Stomach (tissue), 9 donors: Measurements from ENCODE around the gene SH3PXD2A. TPM values are rescaled to one million over a fixed set of nuclear protein-coding genes. Genes with fewer than 3 reads are reported as not detected.

ENCODE experiments used
- DNase-seq, 2 donors: peaks; one replicate each; pipeline versions ENCODE4 v3.0.0 to v3.0.0-alpha.2; 2013 to 2019
- H3K27ac ChIP-seq, 5 donors: fragments of 200-600 bp in 4 of 5; sonication (generic) in 4 of 5; one replicate each; pipeline ENCODE4 v1.5.1; 2013 to 2019; ENCODE audit warnings: mild to moderate bottlenecking in 1 of 5, moderate library complexity in 1 of 5
- H3K27me3 ChIP-seq, 3 donors: fragments of 200-600 bp; sonication (generic); one replicate each; pipeline ENCODE4 v1.5.1; 2017 to 2019; ENCODE audit warnings: mixed run types in 1 of 3
- H3K36me3 ChIP-seq, 4 donors: fragments of 200-600 bp; sonication (generic); 1 replicate in 3 of 4; 2 replicates in 1 of 4; pipeline ENCODE4 v1.5.1; 2016 to 2019
- H3K4me1 ChIP-seq, 4 donors: fragments of 200-600 bp; sonication (generic); one replicate each; pipeline ENCODE4 v1.5.1; 2016 to 2019
- H3K4me3 ChIP-seq, 4 donors: fragments of 200-600 bp; sonication (generic) in 3 of 4; one replicate each; pipeline ENCODE4 v1.5.1; 2016 to 2019; ENCODE audit warnings: mild to moderate bottlenecking in 1 of 4
- H3K9me3 ChIP-seq, 4 donors: fragments of 200-600 bp; sonication (generic); one replicate each; pipeline ENCODE4 v1.5.1; 2016 to 2019
- CTCF ChIP-seq, 7 experiments: fragments of 450-650 bp in 4 of 7; fragments of 200-600 bp in 3 of 7; sonication (generic) in 3 of 7; IDR thresholded peaks; one replicate each; pipeline ENCODE4 v1.5.1; 2016 to 2019; ENCODE audit warnings: antibody characterized with exemption in 7 of 7, control low read depth in 2 of 7, mild to moderate bottlenecking in 1 of 7
- EP300 ChIP-seq: sonication (generic); formaldehyde crosslinking; IDR thresholded peaks from one replicate; pipeline ENCODE4 v1.6.1; 2017; ENCODE audit warnings: antibody characterized with exemption
- POLR2A ChIP-seq, 4 donors: fragments of 450-650 bp; IDR thresholded peaks; one replicate each; pipeline ENCODE4 v1.6.1; 2016; ENCODE audit warnings: antibody characterized with exemption in 4 of 4, control low read depth in 2 of 4, mild to moderate bottlenecking in 1 of 4, moderate library complexity in 1 of 4
- POLR2AphosphoS5 ChIP-seq, 3 donors: sonication (generic); formaldehyde crosslinking; IDR thresholded peaks; one replicate each; pipeline ENCODE4 v1.6.1; 2016; ENCODE audit warnings: antibody characterized with exemption in 3 of 3
- WGBS, 5 donors: extraction: QIAGEN DNeasy Blood & Tissue Kit in 3 of 5; methylation state at CpG; one replicate each; pipeline versions ENCODE4 v1.1.5 to v1.1.7; 2013 to 2018; 5-methylcytosine and 5-hydroxymethylcytosine counted together
- intact Hi-C: fragments of 100-400 bp; cut with DNase I; formaldehyde crosslinking; loops from one replicate; pipeline ENCODE4 v1.15.1; 2023; ENCODE audit warnings: low total_unique reads
- polyA plus RNA-seq, 3 donors: library from polyadenylated mRNA; stranded (reverse); fragments of 200-250 nt; gene quantifications; one replicate each; pipeline ENCODE4 v1.2.3, GENCODE V29; 2013
- total RNA-seq, 5 donors: library from RNA; depleted of rRNA; stranded (reverse); fragments of >200 nt; gene quantifications; one replicate each; pipeline versions ENCODE4 v1.1.0 to v1.2.3, GENCODE V29; 2014 to 2016
- donor health status: healthy with polysubstance abuse.
- donor health status: Bipolar disorder and iron deficiency.
- donor health status: healthy.

The SH3PXD2A gene
- total and polyA plus RNA-seq, 8 donors = 12.8 to 51.6 (median 24.0) TPM

- Histone ChIP-seq H3K9me3 (no peaks in the 10 kb centered on the region), H3K4me1 (peaks cover 11 to 40% (median 34%) of the 10 kb centered on the region in 4 donors), H3K36me3 (peaks cover 0 to 20% (median 15%) of the 10 kb centered on the region in 4 donors), H3K27me3 (no peaks in the 10 kb centered on the region), H3K27ac (peak overlapping the region in 2 of 5 donors; percentile 13 to 38), H3K4me3 (no peak overlapping the region)
- intact Hi-C loops = no loop called here
- TF ChIP-seq CTCF (IDR thresholded peaks at IDR 0.05) (no peak), POLR2A (IDR thresholded peaks at IDR 0.05) (no peak), EP300 (no peak), POLR2AphosphoS5 (IDR thresholded peaks at IDR 0.05) (peak in 1 of 3 donors; percentile 5)
- 30 to 62% (median 44%) methylated on average over 6 of the region's 6 CpGs for WGBS, 5 donors
- DNase-seq = peak in 1 of 2 donors; percentile 47
Observed at GRCh38 chr10:103720964-103721335, 134.4 kb downstream of the SH3PXD2A start.

- WGBS, 5 donors = 36 to 69% (median 53%) methylated on average over 11 to 17 of the region's 17 CpGs
- no peak for TF ChIP-seq POLR2AphosphoS5 (IDR thresholded peaks at IDR 0.05)
- TF ChIP-seq POLR2A (IDR thresholded peaks at IDR 0.05) = no peak
- TF ChIP-seq CTCF (IDR thresholded peaks at IDR 0.05) = no peak
- no peak for TF ChIP-seq EP300
Observed at GRCh38 chr10:103720328-103720963, 134.9 kb downstream of the SH3PXD2A start.

GRCh38 chr10:103719036-103719435 lies 136.3 kb downstream of the SH3PXD2A start:
- WGBS, 5 donors = 55 to 82% (median 61%) methylated on average over 4 to 5 of the region's 5 CpGs
- Histone ChIP-seq H3K9me3 (no peaks in the 10 kb centered on the region), H3K4me1 (peaks cover 11 to 44% (median 39%) of the 10 kb centered on the region in 4 donors), H3K27me3 (no peaks in the 10 kb centered on the region), H3K27ac (no peak overlapping the region), H3K4me3 (no peak overlapping the region), H3K36me3 (peaks cover 0 to 20% (median 14%) of the 10 kb centered on the region in 4 donors)
- DNase-seq = no peak
- TF ChIP-seq POLR2A (IDR thresholded peaks at IDR 0.05) (no peak), POLR2AphosphoS5 (IDR thresholded peaks at IDR 0.05) (no peak), EP300 (no peak), CTCF (IDR thresholded peaks at IDR 0.05) (no peak)
- intact Hi-C loops = no loop called here

More at GRCh38 chr10:103720328-103720963, 134.9 kb downstream of the SH3PXD2A start:
- Histone ChIP-seq H3K27ac (peak overlapping the region in 3 of 5 donors; percentile 13 to 38 (median 38)), H3K4me3 (no peak overlapping the region), H3K27me3 (no peaks in the 10 kb centered on the region), H3K4me1 (peaks cover 11 to 43% (median 38%) of the 10 kb centered on the region in 4 donors), H3K36me3 (peaks cover 0 to 20% (median 15%) of the 10 kb centered on the region in 4 donors), H3K9me3 (no peaks in the 10 kb centered on the region)
- intact Hi-C loops = no loop called here
- DNase-seq = no peak

- H3K27ac ChIP-seq = no peak overlapping the region
- peaks cover 0 to 18% (median 8%) of the 10 kb centered on the region in 4 donors for H3K36me3 ChIP-seq
- no peaks in the 10 kb centered on the region for H3K9me3 ChIP-seq
- H3K27me3 ChIP-seq = no peaks in the 10 kb centered on the region
- no peak overlapping the region for H3K4me3 ChIP-seq
- H3K4me1 ChIP-seq = peaks cover 11 to 45% (median 39%) of the 10 kb centered on the region in 4 donors
- intact Hi-C loops = no loop called here
- no peak for DNase-seq
- 93 to 98% (median 96%) methylated on average over 4 of the region's 4 CpGs for WGBS, 5 donors
- no peak for TF ChIP-seq POLR2AphosphoS5 (IDR thresholded peaks at IDR 0.05)
- TF ChIP-seq EP300 = no peak
- TF ChIP-seq CTCF (IDR thresholded peaks at IDR 0.05) = no peak
- no peak for TF ChIP-seq POLR2A (IDR thresholded peaks at IDR 0.05)
Observed at GRCh38 chr10:103718247-103718620, 137.1 kb downstream of the SH3PXD2A start.
